Fibroblast of villous mesenchyme (primary cell): ENCODE results near the gene HOXD11. TPM values are rescaled to one million over a fixed set of nuclear protein-coding genes. Genes with fewer than 3 reads are reported as not detected.

Experiments
- DNase-seq: peaks from one replicate; pipeline ENCODE4 v3.0.0-alpha.2; 2010; ENCODE audit warnings: low read depth
- H3K4me3 ChIP-seq: 2 replicates; pipeline ENCODE4 v1.5.1; 2011; ENCODE audit warnings: low read depth, mild to moderate bottlenecking, low read length
- CTCF ChIP-seq: IDR thresholded peaks from 2 replicates; pipeline ENCODE4 v1.5.1; 2012; ENCODE audit warnings: low read depth, mild to moderate bottlenecking, low read length; ENCODE audit not compliant: insufficient read depth
- total RNA-seq: library from RNA; depleted of rRNA; stranded (reverse); fragments of >200 nt; gene quantifications from 2 replicates; pipeline ENCODE4 v1.2.3, GENCODE V29; 2012

HOXD11 gene
- total RNA-seq, 1 donor, result 42.3 TPM

DNA sequence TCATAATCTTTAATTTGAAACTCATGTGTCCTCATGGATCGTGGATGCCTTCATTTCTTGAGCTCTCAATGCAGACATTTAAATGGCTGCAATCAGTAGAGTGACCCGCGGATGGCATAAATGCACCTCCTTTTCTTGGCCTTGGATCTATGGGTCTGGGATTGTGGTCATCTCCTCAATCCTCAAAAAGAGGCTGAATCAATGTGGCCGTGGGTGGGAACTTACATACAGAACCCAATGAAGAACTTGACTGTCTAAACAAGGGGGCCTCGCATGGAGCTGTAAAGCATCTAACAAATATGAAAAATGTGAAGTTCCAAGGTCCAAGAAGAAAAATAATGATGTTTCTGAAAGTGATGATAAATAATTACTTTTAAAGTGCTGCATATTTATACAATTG lies 11.7 kb upstream of the HOXD11 start:
- H3K4me3 ChIP-seq, result no peak overlapping the region
- no peak for TF ChIP-seq CTCF
- no peak for DNase-seq

DNA sequence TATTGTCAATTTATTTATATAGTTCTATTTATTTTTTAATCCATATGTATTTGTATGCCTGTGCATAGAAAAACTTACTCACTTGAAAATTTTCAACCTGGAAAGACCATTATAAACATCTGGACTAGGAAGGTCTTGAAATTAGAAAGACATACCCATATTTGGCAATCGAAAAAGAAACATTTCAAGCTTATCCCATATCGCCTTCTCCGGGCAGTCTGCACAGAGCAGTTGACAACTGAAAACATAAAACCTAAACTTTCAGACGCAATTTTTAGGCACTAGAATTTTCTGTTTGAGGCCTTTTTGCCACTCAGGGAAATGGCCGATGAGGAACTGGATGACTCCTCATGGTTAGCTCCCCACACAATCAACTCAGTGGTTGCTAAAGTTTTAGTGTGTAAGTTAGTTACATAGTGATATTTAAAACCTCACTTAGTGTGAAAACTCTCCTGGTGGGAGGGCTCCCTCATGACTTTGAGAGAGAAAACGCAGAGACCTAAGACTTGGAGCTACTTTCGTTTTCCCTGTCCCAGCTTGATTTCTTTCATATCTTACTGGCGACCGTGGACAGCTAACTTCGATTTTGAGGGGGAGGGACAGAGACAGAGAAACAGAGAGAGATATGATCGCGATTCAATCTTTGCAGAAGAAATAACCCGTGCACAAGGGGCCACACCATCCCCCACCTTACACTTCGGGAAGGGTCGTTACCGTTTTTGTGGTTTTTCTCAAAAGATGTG lies 10.7 kb upstream of the HOXD11 start:
- peak; percentile 32 for DNase-seq
- peak overlapping the region; percentile 49 for H3K4me3 ChIP-seq
- TF ChIP-seq CTCF, result no peak

GRCh38 chr2:176096986-176097819 lies 9.9 kb upstream of the HOXD11 start:
- TF ChIP-seq CTCF, result peak; percentile 78
- peak overlapping the region; percentile 49 for H3K4me3 ChIP-seq
- peak; percentile 58 for DNase-seq

DNA sequence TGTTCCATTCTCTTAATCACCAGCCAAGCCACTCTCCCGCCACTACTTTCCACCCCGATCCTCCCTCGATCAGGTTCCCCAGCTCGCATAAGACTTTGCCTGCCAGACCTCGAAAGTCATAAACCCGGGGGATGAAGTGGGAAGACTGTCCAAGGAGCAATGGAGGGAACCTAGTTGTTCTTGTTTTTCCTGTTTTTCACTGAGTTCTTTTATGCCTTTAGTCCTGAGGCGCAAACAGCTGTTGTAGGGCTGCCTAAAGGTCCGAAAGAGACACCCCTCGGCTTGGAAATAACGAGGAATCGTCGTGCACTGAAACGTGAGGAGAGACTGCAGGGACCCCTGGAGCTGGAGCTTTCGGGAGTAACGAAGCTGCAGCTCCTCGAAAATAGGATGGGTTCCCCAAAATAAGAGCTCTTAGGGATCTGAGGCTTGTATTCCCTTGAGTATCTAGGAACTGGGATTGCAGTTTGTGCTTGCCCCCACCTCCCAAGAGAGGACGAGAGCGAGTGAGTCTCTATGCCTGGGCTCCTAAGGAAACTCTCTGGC lies 9.2 kb upstream of the HOXD11 start:
- TF ChIP-seq CTCF, result no peak
- no peak overlapping the region for H3K4me3 ChIP-seq
- no peak for DNase-seq

DNA sequence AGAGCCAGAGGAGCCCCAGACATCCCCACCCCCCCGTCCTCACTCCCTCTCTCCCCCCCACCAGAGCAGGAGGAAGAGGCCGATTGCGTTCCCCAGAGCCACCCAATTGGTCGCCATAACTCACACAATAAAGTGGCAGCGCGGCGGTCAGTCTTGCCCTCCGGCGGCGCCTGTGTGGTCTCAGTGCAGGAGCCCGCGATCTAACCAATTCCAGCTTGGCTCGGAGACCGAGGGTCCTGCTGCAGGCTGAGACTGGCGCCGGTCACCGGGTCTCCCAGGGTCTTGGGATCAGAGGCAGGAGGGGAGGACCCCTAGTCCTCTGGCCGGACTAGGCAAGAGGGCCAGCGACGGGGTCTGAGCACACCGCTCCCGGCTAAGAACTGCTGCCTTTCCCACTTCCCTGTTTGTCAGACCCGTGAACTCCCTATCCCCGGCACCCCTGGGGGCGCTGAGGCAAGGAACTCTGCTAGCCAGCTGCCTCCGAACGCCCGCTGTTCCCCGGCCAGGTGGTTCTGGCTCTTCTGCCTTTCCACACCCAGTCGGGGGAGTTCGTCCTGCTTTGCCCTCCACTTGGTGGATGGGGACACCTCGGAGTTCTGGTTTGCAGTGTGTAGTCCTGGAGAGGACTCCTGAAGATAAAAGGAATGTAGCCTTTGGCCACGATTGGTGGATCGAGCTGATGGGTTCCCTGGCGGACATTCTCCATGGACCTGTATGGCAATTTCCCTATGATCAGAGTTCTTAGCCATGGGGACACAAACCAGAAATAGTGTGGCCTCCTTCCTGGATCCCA lies 8.5 kb upstream of the HOXD11 start:
- no peak for TF ChIP-seq CTCF
- no peak for DNase-seq
- no peak overlapping the region for H3K4me3 ChIP-seq

DNA sequence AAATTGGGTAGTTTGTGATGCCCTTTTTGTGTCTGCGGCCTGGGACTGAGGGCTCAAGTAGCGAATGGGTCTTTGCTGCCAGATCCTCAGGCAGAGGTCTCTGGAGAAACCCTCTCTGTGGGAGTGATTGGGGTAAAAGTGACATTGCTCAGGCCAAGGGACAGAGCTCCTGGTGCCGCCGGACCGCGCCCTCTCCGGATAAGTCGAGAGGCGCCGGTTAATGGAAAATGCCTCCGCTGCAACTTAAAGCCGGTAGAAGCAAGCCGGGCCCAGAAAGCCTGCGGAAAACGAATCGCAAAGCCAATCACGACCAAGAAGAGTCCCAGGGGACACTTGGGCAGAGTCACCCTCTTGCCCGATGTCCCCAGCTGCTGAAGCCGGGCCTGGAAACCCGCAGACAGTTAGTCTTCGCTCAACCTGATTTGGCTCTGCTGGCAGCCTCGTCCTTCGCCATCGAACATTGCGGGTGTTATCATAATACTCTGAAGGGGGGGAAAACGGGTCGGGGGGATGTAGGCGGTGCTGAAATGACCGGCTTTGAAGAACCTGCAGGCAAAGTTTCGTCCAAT lies 7.8 kb upstream of the HOXD11 start:
- no peak overlapping the region for H3K4me3 ChIP-seq
- DNase-seq, result no peak
- TF ChIP-seq CTCF, result no peak
